ENCODE results near the gene WDFY1. TPM values are rescaled to one million over a fixed set of nuclear protein-coding genes. Genes with fewer than 3 reads are reported as not detected.

Gene WDFY1, protein sequence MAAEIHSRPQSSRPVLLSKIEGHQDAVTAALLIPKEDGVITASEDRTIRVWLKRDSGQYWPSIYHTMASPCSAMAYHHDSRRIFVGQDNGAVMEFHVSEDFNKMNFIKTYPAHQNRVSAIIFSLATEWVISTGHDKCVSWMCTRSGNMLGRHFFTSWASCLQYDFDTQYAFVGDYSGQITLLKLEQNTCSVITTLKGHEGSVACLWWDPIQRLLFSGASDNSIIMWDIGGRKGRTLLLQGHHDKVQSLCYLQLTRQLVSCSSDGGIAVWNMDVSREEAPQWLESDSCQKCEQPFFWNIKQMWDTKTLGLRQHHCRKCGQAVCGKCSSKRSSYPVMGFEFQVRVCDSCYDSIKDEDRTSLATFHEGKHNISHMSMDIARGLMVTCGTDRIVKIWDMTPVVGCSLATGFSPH
- total RNA-seq (2014; rRNA removed; shearing (Covaris generic); ENCODE audit: low replicate concordance): 23.4 and 23.6 TPM in 2 replicates

DNA sequence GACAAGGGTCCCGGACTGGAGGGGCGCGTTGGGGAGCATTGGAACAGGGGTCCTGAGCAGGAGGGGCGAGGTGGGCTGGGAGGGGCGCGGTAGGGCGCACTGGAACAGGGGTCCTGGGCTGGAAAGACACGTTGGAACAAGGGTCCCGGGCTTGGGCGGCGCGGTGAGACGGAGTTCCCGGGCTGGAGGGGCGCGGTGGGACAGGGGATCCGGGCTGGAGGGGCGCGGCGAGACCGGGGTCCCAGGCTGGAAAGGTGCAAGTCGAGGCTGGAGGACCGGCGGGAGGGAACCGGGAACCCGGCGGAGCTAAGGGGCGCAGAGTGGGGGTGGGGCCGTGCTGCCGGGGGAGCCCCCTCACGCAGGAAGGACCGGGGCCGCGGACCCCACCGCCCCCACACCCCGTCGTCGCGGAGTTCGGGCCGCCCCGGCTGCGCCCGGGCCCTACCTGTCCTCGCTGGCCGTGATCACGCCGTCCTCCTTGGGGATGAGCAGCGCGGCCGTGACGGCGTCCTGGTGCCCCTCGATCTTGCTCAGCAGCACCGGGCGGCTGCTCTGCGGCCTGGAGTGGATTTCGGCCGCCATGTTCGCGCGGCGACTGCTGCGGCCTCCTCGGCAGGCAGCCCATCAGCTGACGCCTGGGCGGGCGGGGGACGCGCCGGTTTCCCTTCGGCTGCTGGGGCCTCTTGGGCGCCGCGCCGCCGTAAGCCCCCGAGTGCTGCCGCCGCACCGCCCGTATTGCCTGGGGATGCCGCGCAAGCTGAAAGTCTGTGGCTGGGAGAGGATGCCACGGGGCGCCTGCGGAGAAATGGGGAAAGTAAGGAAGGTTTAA is at the start of gene WDFY1:
TSS of gene WDFY1 (minus strand) at position 633 of the 829 bp plus-strand sequence. CDS start at position 582, 51 bp downstream.
- H3K36me3 ChIP-seq: no peaks in the 10 kb centered on the region
- H3K27me3 ChIP-seq: no peaks in the 10 kb centered on the region
- peak; percentile 86 for DNase-seq
- H3K9me3 ChIP-seq: no peaks in the 10 kb centered on the region; the same call in 1 of the 2 replicates
- peak within 1 kb of the TSS; percentile 84 for H3K4me3 ChIP-seq

DNA sequence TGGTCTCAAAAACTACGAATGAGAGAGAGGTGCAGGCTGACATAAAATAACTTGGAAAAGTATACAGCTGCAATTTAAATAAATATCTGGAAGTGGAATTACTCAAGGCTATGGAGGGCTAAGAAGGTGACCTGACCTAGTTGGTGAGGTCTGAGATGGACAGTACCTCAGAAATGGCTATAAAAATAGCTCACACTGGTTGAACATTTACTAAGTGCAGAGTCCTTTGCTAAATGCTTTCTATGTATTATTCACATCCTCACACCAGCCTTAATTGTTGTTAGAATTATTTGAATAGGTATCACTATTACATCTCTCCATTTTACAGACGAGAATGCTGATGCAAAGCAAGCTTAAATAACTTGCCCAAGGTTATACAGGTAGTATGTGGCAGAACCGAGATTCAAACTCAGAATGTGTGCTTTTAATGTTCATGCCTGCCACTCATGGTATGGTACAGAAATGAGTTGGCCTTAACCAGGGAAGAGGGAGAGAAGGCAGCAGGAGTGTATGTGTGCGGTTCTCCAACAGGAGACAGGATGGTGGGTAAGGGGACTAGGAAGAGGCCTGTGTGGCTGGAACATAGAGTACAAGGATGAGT is 49.5 kb upstream of the WDFY1 start:
- Histone ChIP-seq H3K9me3 (no peaks in the 10 kb centered on the region), H3K27me3 (no peaks in the 10 kb centered on the region), H3K4me3 (no peak overlapping the region), H3K36me3 (peaks cover 25% of the 10 kb centered on the region)
- DNase-seq: no peak

DNA sequence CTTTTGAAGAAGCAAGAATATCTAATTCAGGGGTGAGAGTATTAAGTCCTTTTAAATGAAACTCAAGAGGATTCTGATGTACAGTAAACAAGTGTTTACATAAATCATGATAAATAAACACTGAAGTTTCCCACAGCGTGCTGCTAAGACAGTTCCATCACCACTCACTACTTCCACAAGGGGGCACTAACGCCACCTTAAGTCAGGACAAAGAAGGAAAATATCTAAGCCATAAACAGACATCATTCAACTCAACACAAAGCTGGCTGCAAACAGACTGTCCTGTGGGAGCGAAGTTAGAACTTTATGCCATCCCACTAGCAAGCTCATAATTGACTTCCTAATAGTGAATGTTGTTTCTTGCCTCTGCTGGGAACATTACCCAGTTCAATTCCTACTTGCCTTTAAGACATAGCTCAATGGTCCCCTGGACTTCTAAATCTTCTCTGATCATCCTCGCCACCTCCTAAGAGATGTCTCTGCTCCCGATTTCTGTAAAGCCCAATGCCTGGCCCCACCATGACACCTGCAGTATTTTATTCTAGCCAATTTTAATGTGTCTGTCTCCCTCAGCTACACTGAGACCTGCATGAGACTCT is 48.6 kb upstream of the WDFY1 start:
- DNase-seq: peak; percentile 42
- H3K9me3 ChIP-seq: no peaks in the 10 kb centered on the region
- no peaks in the 10 kb centered on the region for H3K27me3 ChIP-seq
- H3K4me3 ChIP-seq: no peak overlapping the region
- peaks cover 25% of the 10 kb centered on the region for H3K36me3 ChIP-seq

DNA sequence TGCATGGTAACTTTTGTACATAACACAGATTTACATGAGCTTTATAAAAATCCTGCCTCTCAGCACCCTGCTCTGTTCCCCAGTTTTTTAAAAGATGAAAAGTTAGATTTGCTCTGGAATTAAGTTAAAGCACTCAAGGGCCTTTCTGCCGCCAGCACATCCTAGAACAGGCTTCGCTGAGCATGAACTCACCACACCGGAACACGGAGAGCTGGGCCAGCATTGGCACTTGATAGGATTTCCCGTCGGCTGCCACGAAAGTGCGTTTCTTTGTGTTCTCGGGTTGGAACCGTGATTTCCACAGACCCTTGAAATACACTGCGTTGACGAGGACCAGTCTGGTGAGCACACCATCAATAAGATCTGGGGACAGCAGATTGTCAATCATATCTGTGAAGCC is 46.5 kb upstream of the WDFY1 start:
- no peak for DNase-seq
- H3K36me3 ChIP-seq: peaks cover 9% of the 10 kb centered on the region
- no peaks in the 10 kb centered on the region for H3K27me3 ChIP-seq
- no peak overlapping the region for H3K4me3 ChIP-seq
- no peaks in the 10 kb centered on the region for H3K9me3 ChIP-seq

DNA sequence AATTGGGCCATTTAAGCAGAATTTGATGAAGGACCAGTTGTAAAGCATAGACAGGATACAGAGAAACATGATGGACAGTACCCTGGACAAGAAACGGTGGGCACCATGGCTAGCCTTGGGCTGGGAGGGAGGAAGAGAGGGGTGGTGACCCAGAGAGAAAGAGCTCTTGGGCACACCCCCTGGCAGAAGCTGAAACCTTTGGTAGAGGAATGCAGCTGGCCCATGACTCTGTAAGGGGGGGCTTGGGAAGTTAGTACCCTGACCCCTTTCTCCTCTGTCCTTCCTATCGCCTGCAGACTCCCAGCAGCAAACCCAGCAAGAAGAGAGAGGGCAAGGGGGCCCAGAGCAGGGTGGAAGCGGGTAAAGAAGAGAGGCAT is 44.7 kb upstream of the WDFY1 start:
- H3K36me3 ChIP-seq: no peaks in the 10 kb centered on the region; the same call in 1 of the 2 replicates

DNA sequence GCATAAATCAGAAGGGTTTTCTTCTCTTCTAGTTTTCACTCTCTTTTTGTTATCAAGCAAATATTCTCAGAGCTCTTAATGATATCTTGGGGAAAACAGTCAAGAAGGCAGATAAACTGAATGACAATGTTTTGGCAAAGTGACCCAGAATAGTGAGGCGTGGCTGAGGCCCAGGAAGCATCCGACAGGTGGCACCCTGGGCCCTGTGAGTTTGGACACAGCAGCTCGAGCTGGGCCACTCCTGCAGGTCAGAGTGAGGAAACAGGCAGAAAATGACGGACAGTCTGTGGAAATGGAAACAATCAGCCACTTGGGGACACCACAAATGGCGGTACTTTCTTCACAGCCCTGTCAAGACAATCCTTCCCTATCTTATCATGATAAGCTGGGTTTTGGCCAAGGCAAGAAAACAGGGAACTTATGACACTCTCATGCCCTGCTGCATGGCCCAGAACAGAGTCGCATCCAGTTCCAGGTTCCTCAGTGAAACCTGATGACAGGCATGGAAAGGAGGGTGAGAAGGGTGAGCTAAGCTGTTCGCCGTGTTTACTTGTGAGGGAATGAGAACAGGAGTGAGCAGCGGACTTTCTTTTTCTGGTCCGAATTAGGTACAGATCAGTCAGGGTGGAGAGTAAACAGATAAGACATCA is 44.2 kb upstream of the WDFY1 start:
- Histone ChIP-seq H3K36me3 (peaks cover under 1% of the 10 kb centered on the region; the same call in 1 of the 2 replicates), H3K4me3 (no peak overlapping the region), H3K9me3 (no peaks in the 10 kb centered on the region), H3K27me3 (no peaks in the 10 kb centered on the region)
- DNase-seq: no peak

More for the DNA sequence above, 44.7 kb upstream of the WDFY1 start:
- no peak for DNase-seq
- no peak overlapping the region for H3K4me3 ChIP-seq
- no peaks in the 10 kb centered on the region for H3K9me3 ChIP-seq
- no peaks in the 10 kb centered on the region for H3K27me3 ChIP-seq

DNA sequence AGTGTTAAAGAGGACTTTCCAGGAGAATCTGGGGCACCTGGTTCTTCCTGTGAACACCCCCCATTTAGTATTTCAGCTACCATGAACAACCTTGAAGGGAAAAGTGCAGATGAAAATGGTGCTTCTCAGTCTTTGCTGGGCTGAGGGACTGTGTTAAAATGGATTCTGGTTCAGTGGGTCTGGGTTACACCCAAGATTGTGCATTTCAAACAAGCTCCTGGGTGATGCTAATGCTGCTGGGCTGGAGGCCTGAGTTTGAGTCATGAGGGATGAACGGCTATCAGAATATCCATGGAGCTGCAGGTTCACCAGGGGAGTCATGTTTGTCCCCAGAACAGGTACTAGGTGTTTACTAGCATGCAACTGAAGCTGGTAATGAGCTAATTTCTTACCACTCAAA is 36.1 kb upstream of the WDFY1 start:
- no peak for DNase-seq
- H3K27me3 ChIP-seq: no peaks in the 10 kb centered on the region
- peaks cover 16% of the 10 kb centered on the region for H3K36me3 ChIP-seq
- no peaks in the 10 kb centered on the region for H3K9me3 ChIP-seq
- H3K4me3 ChIP-seq: no peak overlapping the region

DNA sequence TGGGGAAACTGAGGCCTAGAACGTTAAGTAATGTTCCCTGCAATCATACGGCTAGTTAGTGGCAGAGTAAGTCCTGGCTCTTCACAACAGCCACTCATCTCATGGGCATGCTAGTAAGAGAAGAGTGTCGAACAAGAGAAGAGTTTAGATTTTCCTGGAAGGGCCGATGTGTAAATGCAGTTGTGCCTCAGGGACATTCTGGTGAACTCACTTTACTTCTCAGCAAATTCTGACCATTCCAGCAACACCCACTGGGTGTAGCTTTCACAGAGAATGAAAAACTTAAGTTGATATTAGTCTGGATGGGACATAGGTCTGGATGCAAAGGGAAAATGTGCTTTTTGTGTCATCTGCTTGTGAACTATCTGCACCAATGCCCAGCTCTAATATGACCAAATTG is 35.7 kb upstream of the WDFY1 start:
- DNase-seq: no peak
- Histone ChIP-seq H3K4me3 (no peak overlapping the region), H3K9me3 (no peaks in the 10 kb centered on the region), H3K36me3 (peaks cover 16% of the 10 kb centered on the region), H3K27me3 (no peaks in the 10 kb centered on the region)

DNA sequence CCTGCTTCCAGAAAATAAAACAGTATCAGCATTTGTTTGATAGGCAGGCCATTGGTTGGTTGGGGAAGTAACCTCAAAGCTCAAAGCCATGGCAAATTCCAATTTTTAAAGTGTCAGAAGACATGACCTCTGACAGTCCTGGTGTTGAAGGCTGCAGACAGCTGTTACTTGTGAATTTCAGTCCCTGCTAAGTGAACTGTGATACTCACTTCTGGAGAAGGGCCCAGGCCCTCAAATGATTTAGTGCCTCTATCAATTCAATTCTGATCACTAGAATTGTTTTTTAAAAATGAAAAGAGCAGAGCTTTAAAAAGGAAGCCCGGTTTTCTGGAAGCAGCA is 35.2 kb upstream of the WDFY1 start:
- DNase-seq: no peak
- Histone ChIP-seq H3K36me3 (peaks cover 16% of the 10 kb centered on the region), H3K9me3 (no peaks in the 10 kb centered on the region), H3K27me3 (no peaks in the 10 kb centered on the region), H3K4me3 (no peak overlapping the region)

DNA sequence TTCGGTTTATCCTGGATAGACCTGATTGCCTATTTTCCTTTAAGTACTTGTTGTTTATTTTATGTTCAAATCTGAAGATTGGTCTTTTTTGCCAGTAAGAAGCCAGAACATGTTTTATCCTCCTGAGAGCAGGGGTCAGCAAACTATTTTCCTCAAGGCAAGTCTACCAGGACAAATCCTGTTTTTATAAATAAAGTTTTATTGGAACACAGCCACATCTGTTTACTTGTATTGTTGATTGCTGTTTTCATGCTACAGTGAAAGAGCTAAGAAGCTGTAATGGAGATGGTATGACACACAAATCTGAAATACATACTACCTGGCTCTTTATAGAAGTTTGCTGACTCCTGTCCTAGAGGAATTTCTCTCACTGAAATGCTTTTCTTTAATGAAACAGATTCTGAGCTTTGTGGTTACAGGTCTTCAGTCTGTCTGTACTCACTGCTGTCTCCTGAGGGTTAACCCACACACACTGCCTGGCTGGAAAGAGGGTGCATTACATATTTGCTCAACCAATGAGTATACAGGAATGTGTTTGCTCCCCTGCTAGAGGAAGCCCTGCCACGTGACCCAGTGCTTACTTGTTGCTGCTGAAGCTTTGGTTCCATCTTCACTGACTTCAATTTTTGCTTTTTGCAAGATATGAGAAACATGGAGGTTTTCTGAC is 34.7 kb upstream of the WDFY1 start:
- Histone ChIP-seq H3K4me3 (no peak overlapping the region), H3K36me3 (peaks cover 16% of the 10 kb centered on the region), H3K27me3 (no peaks in the 10 kb centered on the region), H3K9me3 (no peaks in the 10 kb centered on the region)
- DNase-seq: no peak

DNA sequence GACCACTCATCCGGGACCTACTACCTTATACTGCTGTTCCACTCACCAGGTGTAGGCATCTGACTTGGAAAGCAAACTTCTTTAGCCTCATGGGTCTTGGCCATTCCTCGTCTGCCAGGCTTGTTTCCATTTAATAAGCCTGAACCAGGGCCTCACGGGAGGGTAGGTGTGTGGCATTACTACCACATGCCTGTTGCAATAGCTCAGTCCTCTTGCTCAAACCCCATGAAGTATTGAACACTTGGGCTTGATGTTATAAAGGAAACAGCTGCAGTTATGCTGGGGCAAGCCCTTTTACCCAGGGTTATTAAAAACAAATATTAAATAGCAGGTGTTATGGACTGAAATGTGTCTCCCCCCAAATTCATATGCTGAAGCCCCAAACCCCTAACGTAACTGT is 33.3 kb upstream of the WDFY1 start:
- Histone ChIP-seq H3K9me3 (no peaks in the 10 kb centered on the region), H3K4me3 (no peak overlapping the region), H3K36me3 (peaks cover 11% of the 10 kb centered on the region), H3K27me3 (no peaks in the 10 kb centered on the region)
- no peak for DNase-seq

DNA sequence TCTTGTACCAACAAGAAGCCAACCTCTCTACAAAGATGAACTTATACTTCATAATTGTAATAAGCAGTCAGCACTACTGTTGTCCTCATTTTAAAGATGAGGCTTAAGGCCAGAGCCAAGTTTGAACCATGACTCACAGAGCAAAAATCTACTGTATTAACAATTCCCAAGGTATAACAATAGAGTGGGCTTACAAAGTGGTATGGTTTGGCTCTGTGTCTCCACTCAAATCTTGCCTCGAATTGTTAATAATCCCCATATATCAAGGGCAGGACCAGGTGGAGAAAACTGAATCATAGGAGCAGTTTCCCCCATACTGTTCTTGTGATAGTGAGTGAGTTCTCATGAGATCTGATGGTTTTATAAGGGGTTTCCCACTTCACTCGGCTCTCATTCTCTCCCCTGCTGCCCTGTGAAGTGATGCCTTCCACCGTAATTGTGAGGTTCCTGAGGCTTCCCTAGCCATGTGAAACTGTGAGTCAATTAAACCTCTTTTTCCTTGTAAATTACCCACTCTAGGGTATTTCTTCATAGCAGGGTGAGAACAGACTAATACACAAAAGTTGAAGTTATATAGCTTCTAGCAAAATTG is 31.6 kb upstream of the WDFY1 start:
- H3K27me3 ChIP-seq: no peaks in the 10 kb centered on the region
- peak; percentile 20 for DNase-seq
- H3K36me3 ChIP-seq: peaks cover 6% of the 10 kb centered on the region; the same call in 1 of the 2 replicates
- H3K4me3 ChIP-seq: no peak overlapping the region
- H3K9me3 ChIP-seq: no peaks in the 10 kb centered on the region

DNA sequence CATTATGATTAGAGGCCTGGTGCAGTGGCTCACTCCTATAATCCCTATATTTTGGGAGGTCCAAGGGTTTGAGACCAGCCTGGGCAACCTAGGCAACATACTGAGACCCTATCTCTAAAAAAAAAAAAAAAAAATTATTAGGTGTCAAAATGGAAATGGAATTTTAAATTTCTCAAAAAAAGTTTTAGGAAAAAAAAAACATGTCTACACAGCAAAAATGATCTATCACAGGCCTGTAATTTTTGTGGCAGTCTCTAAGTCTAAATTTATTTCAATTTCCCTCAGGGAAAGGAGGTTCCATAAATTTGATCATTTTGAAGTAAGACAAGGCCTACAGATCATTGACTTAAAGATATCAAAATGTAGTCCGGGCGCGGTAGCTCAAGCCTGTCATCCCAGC is 28.5 kb upstream of the WDFY1 start:
- no peak overlapping the region for H3K4me3 ChIP-seq
- H3K36me3 ChIP-seq: peaks cover 4% of the 10 kb centered on the region
- H3K27me3 ChIP-seq: no peaks in the 10 kb centered on the region
- H3K9me3 ChIP-seq: no peaks in the 10 kb centered on the region
- no peak for DNase-seq

DNA sequence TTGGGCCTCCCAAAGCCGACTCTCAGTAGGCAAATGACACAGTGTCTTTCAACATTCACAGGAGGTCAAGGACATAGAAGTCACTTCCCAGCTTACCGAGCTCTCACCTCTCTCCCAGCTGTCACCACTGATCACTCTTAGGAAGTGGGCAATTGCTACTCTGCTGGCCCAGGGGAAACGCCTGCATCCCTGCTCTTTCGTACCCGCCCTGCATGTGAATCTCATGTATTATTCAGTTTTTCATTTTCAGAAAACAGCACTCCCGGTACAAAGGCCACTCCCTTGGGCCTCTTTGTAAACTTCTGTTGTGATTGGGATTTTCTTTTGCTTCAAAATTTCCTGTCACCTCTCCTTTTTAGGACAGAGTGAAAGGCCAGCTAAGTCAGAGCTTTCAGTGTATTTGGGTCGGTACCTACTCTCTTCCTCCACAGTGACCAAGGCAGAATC is 27.5 kb upstream of the WDFY1 start:
- no peaks in the 10 kb centered on the region for H3K9me3 ChIP-seq
- no peak overlapping the region for H3K4me3 ChIP-seq
- no peak for DNase-seq
- no peaks in the 10 kb centered on the region for H3K27me3 ChIP-seq
- H3K36me3 ChIP-seq: peaks cover 10% of the 10 kb centered on the region

DNA sequence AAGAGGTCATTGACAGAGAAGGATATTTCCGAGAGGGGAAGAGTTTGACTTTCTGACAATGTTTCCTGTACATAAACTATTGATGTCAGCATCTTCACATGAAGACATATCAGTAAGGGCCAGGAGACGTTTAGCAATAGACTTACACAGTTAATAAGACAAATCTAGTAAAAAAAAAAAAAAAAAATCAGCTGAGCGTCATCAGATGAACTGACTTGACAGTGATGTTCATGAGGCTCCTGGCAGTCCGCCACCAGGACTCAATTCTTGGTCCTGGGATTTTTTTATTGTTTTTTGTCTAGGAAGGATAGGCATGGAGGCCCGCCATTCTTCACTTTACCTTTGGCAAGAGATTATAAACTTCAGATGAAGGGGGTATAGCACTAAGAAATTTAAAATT is 26.6 kb upstream of the WDFY1 start:
- no peak for DNase-seq
- no peaks in the 10 kb centered on the region for H3K9me3 ChIP-seq
- H3K27me3 ChIP-seq: no peaks in the 10 kb centered on the region
- H3K4me3 ChIP-seq: no peak overlapping the region
- H3K36me3 ChIP-seq: peaks cover 17% of the 10 kb centered on the region
